ENCODE measurements around the gene SLC17A9.

Gene SLC17A9

DNA sequence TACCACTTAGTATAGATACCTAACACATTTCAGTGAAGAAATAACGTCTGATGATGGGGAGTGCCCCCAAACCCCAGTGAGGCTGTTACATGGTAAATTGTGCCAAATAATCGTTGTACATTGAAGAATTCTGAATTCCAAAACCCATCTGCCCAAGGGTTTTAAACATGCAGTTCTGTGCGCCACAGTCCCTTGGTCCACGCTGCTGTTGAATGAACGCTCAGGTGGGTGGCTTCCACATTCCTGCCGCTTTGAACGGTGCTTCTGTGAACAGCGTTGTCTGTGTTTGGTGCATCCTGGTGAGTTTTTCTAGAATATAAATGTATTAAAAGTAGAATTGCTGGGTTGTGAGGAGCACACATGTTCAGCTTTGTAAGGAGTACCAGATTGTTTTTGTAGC, 11.6 kb upstream of the SLC17A9 start:
- no peak for DNase-seq

DNA sequence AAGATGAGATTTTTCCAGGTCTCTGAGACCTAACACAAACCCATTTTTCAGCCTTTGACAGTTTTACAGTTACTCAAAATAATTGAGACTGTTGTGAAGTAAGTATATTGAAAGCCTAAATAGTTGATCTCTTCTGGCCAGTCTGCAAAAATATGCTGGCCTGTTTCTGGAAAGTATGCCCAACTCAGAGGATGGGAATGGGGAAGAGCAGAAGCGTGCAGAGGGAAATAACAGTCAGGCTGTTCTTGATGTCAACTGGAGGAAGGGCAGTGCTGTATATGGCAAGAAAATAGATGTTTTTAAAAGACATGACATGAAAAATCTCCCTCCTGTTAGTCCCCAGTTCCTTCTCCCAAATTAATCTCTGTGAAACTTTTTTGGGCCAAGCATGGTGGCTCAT, 10.7 kb upstream of the SLC17A9 start:
- no peak for DNase-seq

DNA sequence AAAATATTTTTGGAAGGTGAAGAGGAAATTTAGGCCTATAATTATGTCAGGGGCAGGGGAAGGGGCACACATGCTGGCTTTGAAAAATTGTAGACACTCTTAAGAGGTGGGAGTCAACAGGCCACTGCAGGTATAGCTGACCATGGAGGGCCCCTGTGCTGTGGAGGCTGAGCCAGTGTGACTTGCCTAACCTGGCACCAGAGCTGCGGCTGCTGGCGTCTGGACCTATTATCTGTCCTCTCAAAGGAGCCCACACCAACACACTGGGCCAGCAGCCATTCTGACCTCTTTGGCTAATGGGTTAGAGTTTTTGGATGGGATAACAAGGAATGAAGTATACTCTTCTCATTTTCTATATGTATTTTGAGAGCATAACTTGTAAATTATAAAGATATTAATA, 10.1 kb upstream of the SLC17A9 start:
- DNase-seq = no peak

DNA sequence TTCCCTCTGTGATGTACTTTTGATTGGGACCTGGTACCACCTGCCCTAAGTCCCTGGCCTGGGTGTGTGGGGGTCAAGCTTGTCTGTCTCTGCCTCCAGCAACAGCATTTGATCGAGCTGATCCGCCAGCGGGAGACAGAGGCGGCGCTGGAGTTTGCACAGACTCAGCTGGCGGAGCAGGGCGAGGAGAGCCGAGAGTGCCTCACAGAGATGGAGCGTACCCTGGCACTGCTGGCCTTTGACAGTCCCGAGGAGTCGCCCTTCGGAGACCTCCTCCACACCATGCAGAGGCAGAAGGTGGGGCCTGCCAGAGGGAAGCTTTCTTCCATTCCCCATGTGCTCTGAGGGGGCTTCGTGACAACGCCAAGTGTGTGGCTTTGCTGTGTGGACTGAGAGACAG, 9.1 kb upstream of the SLC17A9 start:
- DNase-seq = no peak

DNA sequence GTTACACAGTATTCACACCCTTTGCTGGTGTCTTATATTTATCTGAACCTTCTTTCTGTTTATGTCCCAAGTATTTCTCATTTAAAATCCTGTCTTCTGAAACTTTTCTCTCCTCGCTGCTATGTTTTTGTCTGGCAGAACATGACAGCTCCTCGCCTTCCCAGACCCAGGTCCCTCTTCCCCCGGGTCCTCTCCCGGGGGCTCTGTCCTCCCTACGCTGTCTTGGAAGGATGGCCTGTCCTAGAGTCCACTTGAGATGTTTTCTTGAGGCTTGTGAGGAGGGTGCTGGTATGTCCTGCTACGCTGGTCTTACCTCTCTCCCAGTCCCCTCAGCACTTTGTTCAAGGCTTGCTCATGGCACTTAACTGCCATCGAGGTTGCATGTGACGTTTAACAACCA, 8.3 kb upstream of the SLC17A9 start:
- DNase-seq = no peak

DNA sequence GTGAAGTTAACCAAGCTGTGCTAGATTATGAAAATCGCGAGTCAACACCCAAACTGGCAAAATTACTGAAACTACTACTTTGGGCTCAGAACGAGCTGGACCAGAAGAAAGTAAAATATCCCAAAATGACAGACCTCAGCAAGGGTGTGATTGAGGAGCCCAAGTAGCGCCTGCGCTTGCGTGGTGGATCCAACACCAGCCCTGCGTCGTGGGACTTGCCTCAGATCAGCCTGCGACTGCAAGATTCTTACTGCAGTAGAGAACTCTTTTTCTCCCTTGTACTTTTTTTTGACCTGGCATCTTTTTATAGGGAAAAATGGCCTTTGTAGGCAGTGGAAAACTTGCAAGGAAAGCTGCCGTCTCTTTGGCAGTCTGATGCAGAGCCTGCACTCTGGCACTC, 7.8 kb upstream of the SLC17A9 start:
- no peak for DNase-seq

DNA sequence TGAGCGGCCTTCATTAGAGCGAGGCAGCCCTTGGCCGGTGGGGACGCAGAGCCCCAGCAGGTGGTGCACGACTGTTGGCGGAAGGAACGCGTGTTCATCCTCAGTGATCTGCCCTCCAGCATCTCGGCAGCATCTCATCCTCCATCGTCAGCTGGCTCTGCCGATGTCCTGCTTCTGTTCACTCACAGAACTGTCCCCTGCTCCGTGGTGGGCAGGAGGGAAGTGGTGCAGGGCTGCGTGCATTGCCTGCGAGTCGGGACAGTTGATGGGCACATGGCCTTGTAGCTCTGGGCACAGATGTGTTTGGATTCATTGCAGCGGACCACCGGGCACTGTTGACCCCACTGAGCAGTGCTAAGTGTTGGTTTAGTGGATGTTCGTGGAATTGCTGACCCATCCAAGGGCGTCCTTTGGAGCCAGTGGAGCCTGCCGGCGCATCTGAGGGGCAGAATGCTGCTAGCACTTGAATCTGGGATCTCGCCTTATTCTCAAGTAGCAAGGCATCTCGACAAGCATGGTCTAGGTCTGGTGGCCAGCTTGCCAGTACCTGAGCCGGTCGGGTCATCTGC, 6.7 kb upstream of the SLC17A9 start:
- no peak for DNase-seq

DNA sequence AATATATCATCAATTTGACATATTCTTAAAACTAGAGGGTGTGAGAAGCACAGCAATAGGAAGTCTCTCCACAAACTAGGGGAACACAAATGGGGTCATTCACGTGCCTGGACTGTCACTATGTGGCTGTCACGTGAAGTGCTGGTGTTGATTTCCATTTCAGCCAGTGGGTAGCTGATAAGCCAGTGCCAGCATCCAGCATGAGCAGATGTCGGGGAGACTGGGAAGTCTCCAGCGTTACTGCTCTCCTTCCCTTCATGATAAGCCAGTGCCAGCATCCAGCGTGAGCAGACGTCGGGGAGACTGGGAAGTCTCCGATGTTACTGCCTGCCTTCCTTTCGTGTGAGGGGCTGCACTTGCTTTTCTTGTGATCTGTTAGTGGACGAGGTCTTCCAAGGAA, 5.6 kb upstream of the SLC17A9 start:
- DNase-seq = no peak

DNA sequence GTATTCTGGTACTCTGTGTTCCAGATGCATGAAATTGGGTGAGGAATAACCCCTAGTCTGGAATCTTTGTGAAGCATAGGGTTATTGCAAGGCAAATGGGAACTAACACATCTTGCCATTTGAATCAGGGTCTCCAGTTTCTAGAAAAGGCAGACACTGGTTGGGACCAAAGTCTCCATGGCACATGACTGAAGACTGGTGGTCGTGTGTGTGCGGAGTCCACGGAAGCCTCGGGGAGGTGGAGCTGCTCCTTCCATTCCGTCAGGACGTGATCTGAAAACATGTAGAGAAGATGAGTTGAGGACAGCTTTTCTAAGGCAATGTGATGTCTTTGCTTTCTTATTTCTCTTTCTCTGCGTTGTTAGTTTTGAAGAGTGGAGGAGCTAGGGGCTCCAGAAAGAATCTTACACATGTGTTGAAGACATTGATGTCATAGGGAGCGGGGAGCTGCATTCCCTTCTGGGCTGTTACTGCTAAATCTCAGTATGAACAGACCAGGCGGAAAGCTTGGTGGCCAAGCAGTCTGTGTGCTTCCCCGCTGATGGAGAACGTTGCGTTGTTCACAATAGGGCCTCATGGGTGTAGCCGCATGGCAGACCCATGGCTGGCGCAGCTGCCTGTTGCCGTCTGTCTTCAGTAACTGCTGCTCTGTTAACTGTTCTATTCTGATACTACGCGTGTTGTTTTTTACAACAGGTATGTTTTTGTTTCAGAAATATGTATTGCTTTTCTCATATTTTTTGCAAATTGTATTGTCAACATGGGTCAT, 4.8 kb upstream of the SLC17A9 start:
- no peak for DNase-seq

DNA sequence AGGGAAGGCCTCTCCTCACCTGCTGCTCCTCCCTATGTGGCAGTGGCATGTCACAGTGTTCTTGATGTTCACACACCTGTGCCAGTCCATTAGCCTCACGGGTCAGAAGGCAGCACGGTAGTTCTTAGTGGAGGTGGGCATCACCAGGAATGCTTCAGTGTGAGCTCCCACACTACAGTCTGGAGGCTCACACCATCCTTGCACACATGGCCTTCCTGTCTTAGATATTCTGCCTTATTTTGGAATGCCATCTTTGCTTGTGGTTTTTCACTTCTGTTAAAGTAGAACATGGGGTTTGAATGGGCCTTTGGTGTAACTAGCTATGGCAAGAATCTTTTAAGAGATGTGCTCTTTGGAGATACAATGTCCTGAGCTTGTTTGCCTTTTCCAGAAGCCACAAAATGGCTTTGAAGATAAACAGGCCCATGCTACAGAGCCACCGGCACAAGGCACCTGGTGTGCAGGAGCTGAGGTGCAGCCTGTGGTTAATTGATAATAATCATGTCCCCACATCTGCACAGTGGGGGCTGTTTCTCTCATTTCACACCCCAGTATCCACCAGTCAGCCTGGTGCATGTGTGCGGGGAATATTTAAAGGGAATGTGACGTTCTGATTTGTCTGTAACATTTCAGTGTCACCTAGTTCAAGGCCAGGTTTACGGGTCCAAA, 3.2 kb upstream of the SLC17A9 start:
- DNase-seq = no peak

DNA sequence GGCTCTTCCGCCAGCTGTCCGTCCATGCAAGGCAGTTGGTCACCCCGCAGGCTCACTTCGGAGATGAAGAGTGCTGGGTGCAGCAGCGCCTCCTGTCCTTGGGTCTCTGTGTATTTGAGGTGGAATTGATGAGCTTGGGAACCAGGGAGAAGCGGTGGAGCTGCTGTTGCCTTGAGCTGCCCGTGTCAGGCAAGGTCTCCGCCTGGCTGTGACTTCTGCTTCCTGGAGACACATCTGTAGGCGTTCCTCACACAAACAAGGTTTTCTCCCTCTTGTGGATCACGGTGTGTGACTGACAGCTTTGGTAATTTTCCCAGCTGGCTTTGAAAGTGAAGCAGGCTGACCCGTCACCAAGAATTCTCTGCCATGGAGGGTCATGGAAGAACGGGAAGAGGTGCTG, 2.5 kb upstream of the SLC17A9 start:
- no peak for DNase-seq

DNA sequence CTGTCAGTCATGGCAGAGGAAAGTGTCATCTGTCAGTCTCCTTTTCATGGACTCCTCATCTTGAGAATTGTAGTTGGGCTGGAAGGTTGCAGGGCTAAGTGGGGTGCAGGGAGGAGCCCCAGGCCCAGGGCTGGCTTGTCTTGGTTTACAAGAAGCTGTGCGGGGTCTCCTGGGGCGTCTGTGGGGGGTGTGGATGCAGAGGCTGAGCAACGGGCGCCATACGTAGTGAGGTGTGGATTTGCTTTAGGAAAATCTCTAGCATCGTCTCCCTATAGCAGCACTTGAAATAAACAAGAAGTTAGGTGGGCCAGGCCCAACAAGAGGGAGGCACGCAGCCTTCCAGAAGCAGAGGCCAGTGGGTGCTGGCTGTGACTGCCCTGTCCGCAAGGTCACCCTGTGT, 1.8 kb upstream of the SLC17A9 start:
- no peak for DNase-seq

DNA sequence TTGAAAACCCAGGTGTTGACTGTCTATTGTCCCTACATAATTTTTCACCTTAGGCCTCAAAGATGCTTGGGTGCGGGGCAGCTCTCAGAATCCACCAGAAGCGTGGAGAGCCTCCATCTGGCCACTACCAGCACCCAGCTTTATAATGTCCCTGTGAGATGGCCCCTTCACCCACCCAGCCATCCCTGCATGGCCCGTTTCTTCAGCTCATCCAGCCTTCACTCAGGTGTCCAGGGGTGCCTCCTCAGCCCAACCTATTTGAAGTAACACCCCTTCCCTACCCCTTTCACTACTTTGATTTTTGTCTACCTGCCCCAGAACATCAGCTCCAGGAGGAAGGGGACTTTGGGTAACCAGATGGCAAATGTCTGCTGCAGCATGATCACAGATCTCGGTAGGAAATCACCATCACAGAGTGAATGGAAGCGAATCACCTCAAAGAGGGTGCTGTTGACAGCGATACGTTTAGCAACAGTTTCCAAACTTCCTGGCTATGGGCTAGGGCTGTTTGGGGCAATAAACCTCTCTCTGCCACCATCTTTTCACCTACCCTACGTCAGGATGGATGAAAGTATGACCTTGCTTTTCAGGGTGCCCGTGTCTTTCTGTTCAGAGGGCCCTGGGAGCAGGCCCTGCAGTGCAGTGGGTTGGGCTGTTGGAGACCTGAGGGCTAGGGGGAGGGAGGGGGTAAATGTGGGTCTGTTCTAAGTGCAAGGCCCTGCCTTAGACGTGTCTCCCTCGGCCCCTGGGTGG, 1.2 kb upstream of the SLC17A9 start:
- no peak for DNase-seq

DNA sequence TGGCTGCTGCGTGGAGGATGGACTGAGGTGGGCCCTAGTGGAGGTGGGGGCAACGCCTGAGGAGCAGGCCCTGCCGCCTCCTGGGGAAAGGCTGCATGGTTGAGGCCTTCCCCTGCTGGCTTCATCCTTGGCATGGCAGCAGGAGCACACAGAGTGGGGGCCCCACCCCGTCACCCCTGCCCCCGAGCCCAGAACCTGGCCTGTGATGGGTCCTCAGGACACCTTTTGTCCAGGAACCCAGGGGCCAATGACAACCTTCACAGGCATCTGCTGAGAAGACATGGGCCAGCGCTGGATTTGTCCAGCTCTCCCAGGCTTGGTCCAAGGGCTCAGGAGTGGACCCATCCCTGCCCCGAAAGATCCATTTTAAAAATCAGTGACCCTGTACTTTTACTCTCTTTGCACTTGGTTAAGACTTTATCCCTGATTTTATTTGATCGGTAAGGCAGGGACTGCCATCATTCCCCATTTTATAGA, 575 bp upstream of the SLC17A9 start:
- no peak for DNase-seq

DNA sequence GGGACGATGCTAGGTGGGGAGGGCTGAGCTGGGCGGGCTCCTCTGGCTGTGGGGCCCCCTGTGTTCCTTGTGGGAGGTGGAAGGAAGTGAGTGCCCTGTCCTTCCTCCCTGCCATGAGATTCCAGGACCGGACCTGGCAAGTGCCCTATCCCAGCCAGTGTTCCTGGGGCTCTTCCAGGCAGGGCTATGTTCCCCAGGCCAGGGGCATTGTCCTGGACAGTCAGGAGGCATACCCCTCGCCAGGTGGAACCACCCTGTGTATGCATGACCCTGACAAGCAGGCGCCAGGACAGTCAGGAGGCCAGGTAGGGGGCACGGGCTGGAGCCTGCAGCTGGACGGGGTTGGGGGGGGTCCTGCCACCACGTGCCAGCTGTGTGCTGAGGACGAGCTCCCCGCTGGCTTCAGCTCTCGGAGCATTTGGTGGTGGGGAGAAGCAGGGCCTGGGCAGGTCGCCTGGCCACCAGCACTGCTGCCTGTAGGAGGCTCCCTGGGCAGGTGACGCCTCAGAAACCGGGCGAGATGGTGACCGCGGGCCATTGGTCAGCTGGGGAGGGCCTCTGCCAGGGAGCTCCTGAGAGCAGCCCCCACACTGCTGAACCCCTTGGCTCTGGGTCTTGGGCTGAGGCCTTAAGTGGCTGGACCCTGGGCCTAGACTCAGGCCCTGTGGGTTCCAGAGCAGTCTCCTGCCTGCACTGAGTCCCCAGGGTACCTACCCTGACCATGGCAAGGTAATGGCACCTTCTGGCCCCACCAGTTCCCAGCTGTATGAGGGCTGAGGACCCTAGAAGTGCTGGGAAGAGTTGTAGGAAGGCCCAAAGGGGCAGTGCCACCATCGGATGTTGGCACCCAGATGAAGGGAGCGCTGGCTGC, 694 bp downstream of the SLC17A9 start:
- DNase-seq = no peak

DNA sequence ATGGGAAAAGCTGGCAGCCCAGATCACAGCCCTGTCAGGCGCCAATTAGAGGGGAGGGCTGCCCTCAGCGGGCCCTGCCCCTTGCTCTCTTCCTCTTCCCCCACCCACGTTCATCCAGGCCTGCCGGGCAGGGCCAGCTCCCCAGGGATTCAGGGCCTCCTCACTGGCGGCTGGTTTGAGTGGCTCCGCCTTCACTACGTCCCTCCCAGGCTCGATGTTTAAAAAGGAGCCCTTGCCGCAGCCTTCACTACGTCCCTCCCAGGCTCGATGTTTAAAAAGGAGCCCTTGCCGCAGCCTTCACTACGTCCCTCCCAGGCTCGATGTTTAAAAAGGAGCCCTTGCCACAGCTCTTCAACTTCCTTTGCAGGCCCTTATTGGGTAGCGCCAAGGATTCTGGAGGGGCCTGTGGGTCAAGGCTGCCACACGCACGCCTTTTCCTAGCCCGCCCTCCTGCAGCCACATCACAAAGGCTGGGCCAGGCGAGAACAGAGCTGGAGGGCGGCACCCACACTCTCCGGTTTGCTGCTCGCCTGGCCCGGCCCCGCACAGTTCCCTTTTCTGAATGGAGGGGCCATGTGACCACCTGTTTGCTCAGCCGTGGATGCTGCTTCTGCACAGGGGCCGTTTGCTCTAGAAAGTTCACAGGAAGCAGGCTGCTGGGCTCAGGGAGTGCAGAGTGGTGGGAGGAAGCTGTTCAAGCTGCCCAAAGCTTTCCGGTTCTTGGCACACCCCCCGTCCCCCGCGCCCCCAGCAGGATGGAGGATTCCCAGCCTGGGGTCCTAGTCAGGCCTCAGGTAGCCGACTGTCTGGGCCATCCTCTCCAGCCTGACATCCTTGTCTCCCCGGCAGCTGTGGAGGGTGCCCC, 1.6 kb downstream of the SLC17A9 start:
- DNase-seq = peak; percentile 43

DNA sequence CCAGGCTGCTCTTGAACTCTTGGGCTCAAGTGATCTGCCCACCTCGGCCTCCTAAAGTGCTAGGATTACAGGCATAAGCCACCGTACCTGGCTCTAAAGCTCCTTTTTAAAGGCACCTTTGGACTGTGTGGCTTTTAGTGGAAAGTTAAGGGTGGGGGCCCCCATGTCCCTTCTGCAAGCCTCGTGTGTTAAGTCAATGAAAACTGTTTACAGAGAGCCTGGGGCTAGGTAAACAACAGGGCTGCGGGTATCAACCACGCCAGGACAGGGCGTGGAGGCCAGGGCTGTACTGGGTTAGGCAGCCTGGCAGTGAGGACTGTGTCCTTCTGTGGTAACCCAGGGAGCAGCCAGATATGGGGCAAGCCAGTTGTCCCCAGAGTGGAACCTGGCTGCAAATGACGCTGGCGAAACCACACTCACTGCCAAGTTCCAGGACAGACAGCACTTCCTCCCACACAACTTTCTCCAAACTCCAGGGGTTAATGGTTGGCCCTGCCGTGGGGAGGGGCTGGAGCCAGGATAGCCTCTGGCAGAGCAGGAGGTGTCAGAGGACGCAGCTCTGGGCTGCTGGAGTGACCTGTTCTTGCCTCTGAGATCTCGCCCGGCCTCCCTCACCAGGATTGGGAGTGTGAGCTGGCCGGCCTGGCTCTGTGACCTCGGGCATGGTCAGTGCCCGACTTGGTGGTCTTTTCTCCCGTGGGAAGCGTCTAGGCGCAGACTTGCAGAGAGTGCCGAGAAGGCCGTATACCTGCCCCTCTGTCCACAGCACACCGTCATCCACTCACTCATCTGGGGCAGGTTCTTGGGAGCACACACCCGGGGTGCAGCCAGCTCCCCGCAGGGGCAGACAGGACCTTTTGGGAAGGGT, 3.2 kb downstream of the SLC17A9 start:
- no peak for DNase-seq

DNA sequence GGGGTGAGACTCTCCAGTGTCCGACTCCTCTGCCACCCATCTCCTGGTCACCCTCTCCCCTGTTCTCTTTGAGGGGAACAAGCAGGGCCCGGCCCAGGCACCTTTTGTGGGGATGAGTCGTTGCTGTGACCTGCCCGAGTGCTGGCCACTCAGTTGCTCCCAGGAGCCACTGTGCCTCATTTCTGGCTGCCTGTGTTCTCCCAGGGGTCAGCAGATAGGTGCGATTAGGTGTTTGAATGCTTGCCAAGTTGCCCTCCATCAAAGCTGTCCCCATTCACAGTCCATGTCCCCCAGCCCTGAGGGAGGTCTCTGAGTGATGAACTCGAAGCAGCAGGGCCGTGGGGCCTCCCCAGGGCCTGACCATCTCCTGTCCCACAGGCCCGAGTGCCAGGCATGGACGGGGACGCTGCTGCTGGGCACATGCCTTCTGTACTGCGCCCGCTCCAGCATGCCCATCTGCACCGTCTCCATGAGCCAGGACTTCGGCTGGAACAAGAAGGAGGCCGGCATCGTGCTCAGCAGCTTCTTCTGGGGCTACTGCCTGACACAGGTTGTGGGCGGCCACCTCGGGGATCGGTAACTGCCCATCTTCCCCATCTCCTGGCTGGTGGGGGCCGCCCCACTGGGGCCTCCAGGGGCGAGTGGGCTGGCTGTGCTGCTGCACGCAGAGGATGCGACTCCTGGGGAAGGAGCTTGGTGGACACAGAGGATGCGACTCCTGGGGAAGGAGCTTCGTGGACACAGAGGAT, 4.1 kb downstream of the SLC17A9 start:
- no peak for DNase-seq

All from stimulated activated CD4-positive, alpha-beta T cell treated with anti-CD3 and anti-CD28 coated beads, Interleukin-4, amount 100 ng/mL, for 1 hour (primary cell).